C4-2B (cell line): ENCODE results near the gene CMTM8.

ENCODE experiments used
- CTCF ChIP-seq: fragments of 450-650 bp; conservative IDR thresholded peaks from 2 replicates; pipeline ENCODE4 v1.5.1; 2017; ENCODE audit warnings: mild to moderate bottlenecking
- ZFX ChIP-seq: fragments of 450-650 bp; IDR thresholded peaks from 2 replicates; pipeline ENCODE4 v1.6.1; 2017

GRCh38 chr3:32321095-32321790, 82.8 kb downstream of the CMTM8 start:
- TF ChIP-seq CTCF (no peak), ZFX (no peak)
